HCT116 (cell line): ENCODE data around the gene ZFP3. TPM values are rescaled to one million over a fixed set of nuclear protein-coding genes. Genes with fewer than 3 reads are reported as not detected.

Experiments
- ATAC-seq: fragments of 200-7000 bp; cut with Tn5 transposase; 2 replicates; pipeline ENCODE4 v1.9.1; 2020; ENCODE audit warnings: mild to moderate bottlenecking, moderate library complexity
- BruUV-seq: library from RNA; stranded (reverse); fragments of 400-500 nt; replicated peaks from 2 replicates; lab custom pipeline; 2021; lab: Mats Ljungman, UMichigan
- CTCF ChIA-PET: fragments of 300-600 bp; sonication (Branson Sonifier 250); formaldehyde crosslinking; loops from one replicate; lab custom pipeline; 2021; ENCODE audit warnings: antibody characterized with exemption; lab: Charles Lee
- POLR2A ChIA-PET: fragments of 300-600, 350-600 bp; sonication (Branson Sonifier 250); formaldehyde crosslinking; loops from one replicate; lab custom pipeline; 2021; ENCODE audit warnings: antibody characterized with exemption; lab: Charles Lee
- RAD21 ChIA-PET, 2 experiments: fragments of 300-600 bp; sonication (Branson Sonifier 250); formaldehyde crosslinking; loops; one replicate each; lab custom pipeline; 2023; ENCODE audit warnings: low total read pairs in 2 of 2; ENCODE audit not compliant: uncharacterized antibody in 2 of 2, unreplicated experiment in 2 of 2, low non-redundant PET in 1 of 2; lab: Charles Lee
- DNase-seq: peaks from one replicate; pipeline ENCODE4 v3.0.0-alpha.2; 2010; ENCODE audit warnings: low read depth, low spot score
- H2AFZ ChIP-seq: fragments of 200-600 bp; shearing (Covaris generic), sonication (generic); 2 replicates; pipeline ENCODE4 v1.6.1; 2017; ENCODE audit warnings: low read depth, mixed run types, mixed read lengths, antibody characterized with exemption, low read length; ENCODE audit not compliant: poor library complexity, severe bottlenecking
- H3K27ac ChIP-seq: 2 replicates; pipeline ENCODE4 v1.5.1; 2012; ENCODE audit warnings: low read depth, low read length
- H3K27me3 ChIP-seq: fragments of 200-600 bp; sonication (generic); 2 replicates; pipeline ENCODE4 v1.6.1; 2016; ENCODE audit warnings: mixed run types, low read length, mixed read lengths; ENCODE audit not compliant: insufficient read depth
- H3K36me3 ChIP-seq, 2 experiments: fragments of 200-500 bp in 1 of 2; fragments of 200-600 bp in 1 of 2; sonication (Bioruptor generic) in 1 of 2; sonication (generic) in 1 of 2; 2 replicates each; pipeline versions ENCODE4 v1.5.1 to v1.6.1; 2014 to 2016; ENCODE audit warnings: low read length in 2 of 2, inconsistent platforms in 1 of 2, mixed read lengths in 1 of 2, mixed run types in 1 of 2; ENCODE audit not compliant: insufficient read depth in 2 of 2, control insufficient read depth in 1 of 2
- H3K4me1 ChIP-seq, 2 experiments: fragments of 200-600 bp in 1 of 2; sonication (generic) in 1 of 2; 2 replicates each; pipeline versions ENCODE4 v1.5.1 to v1.6.1; 2012 to 2017; ENCODE audit warnings: low read length in 2 of 2, inconsistent platforms in 1 of 2, mild to moderate bottlenecking in 1 of 2, mixed read lengths in 1 of 2, mixed run types in 1 of 2, moderate library complexity in 1 of 2; ENCODE audit not compliant: insufficient read depth in 2 of 2, control insufficient read depth in 1 of 2
- H3K4me2 ChIP-seq: fragments of 200-600 bp; sonication (generic); 2 replicates; pipeline ENCODE4 v1.6.1; 2017; ENCODE audit warnings: mixed run types, low read length, mixed read lengths
- H3K4me3 ChIP-seq, 2 experiments: fragments of 200-600 bp in 1 of 2; sonication (generic) in 1 of 2; replicated peaks in 1 of 2; 2 replicates each; pipeline ENCODE4 v1.5.1; 2011 to 2016; ENCODE audit warnings: low read length in 2 of 2, control low read depth in 1 of 2, low read depth in 1 of 2, mild to moderate bottlenecking in 1 of 2, mixed read lengths in 1 of 2, mixed run types in 1 of 2
- H3K79me2 ChIP-seq: fragments of 200-600 bp; sonication (generic); 2 replicates; pipeline ENCODE4 v1.6.1; 2017; ENCODE audit warnings: mild to moderate bottlenecking, mixed run types, low read length, moderate library complexity, mixed read lengths; ENCODE audit not compliant: insufficient read depth
- H3K9ac ChIP-seq: fragments of 200-600 bp; sonication (generic); 2 replicates; pipeline ENCODE4 v1.6.1; 2016; ENCODE audit warnings: low read length, mixed read lengths
- H3K9me2 ChIP-seq: fragments of 200-600 bp; sonication (generic), shearing (Covaris generic); 2 replicates; pipeline ENCODE4 v1.6.1; 2017; ENCODE audit warnings: mixed run types, mild to moderate bottlenecking, moderate library complexity; ENCODE audit not compliant: insufficient read depth
- H3K9me3 ChIP-seq, 2 experiments: fragments of 200-500 bp in 1 of 2; fragments of 200-600 bp in 1 of 2; sonication (Bioruptor generic) in 1 of 2; sonication (generic) in 1 of 2; 2 replicates each; pipeline ENCODE4 v1.6.1; 2014 to 2017; ENCODE audit warnings: low read length in 2 of 2, mixed read lengths in 2 of 2, inconsistent platforms in 1 of 2, low read depth in 1 of 2, mild to moderate bottlenecking in 1 of 2, mixed run types in 1 of 2, moderate library complexity in 1 of 2; ENCODE audit not compliant: control insufficient read depth in 1 of 2, insufficient read depth in 1 of 2
- H4K20me1 ChIP-seq: fragments of 200-600 bp; sonication (generic), shearing (Covaris generic); 2 replicates; pipeline ENCODE4 v1.6.1; 2017; ENCODE audit warnings: mixed run types, mild to moderate bottlenecking, moderate library complexity; ENCODE audit not compliant: insufficient read depth
- ELF1 ChIP-seq: IDR thresholded peaks from 2 replicates; pipeline ENCODE4 v1.6.1; 2012; ENCODE audit warnings: low read depth, borderline replicate concordance
- JUND ChIP-seq: IDR thresholded peaks from 2 replicates; pipeline ENCODE4 v1.6.1; 2012
- ZNF274 ChIP-seq: fragments of 200-500 bp; sonication (Bioruptor generic); IDR thresholded peaks from 2 replicates; pipeline ENCODE4 v1.6.1; 2014; ENCODE audit warnings: mild to moderate bottlenecking, low read depth, low read length, inconsistent platforms
- intact Hi-C: fragments of 100-400 bp; cut with micrococcal nuclease; formaldehyde crosslinking; loops from 2 replicates; pipeline ENCODE4 v1.10.0; 2022
- total RNA-seq: library from RNA; stranded (reverse); gene quantifications from one replicate; pipeline ENCODE4 v1.2.1, GENCODE V29; 2021; ENCODE audit not compliant: unreplicated experiment
- TF ChIP-seq, protein P1 (sequence below), 3 experiments: fragments of 200-600 bp in 1 of 3; sonication (generic) in 1 of 3; IDR thresholded peaks in 2 of 3; conservative IDR thresholded peaks in 1 of 3; 2 replicates each; pipeline ENCODE4 v1.5.1; 2012 to 2017; ENCODE audit warnings: low read depth in 2 of 3, low read length in 2 of 3, antibody characterized with exemption in 1 of 3, borderline replicate concordance in 1 of 3, control low read depth in 1 of 3, mild to moderate bottlenecking in 1 of 3, mixed read lengths in 1 of 3, mixed run types in 1 of 3, moderate library complexity in 1 of 3; ENCODE audit not compliant: insufficient read depth in 1 of 3
- TF ChIP-seq, protein P2 (sequence below): IDR thresholded peaks from 2 replicates; pipeline ENCODE4 v1.6.1; 2012

Gene ZFP3
- total RNA-seq, 1 experiment from 2014 or later: 0.05 TPM

DNA sequence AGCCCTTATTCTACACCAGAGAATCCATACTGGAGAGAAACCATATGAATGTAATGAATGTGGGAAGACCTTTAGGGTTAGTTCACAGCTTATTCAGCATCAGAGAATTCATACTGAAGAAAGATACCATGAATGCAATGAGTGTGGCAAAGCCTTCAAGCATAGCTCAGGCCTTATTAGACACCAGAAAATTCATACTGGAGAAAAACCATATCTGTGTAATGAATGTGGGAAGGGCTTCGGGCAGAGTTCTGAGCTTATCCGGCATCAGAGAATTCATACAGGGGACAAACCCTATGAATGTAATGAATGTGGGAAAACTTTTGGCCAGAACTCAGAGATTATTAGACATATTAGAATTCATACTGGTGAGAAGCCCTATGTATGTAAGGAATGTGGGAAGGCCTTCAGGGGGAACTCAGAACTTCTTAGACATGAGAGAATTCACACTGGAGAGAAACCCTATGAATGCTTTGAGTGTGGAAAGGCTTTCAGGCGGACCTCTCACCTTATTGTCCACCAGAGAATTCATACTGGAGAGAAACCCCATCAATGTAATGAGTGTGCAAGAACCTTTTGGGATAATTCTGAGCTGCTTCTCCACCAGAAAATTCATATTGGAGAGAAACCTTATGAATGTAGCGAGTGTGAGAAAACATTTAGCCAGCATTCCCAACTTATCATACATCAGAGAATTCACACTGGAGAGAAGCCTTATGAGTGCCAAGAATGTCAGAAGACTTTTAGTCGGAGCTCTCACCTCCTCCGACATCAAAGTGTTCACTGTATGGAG is 14.1 kb downstream of the ZFP3 start:
- no peak overlapping the region for H3K4me3 ChIP-seq
- DNase-seq: no peak
- no peaks in the 10 kb centered on the region for H3K36me3 ChIP-seq

DNA sequence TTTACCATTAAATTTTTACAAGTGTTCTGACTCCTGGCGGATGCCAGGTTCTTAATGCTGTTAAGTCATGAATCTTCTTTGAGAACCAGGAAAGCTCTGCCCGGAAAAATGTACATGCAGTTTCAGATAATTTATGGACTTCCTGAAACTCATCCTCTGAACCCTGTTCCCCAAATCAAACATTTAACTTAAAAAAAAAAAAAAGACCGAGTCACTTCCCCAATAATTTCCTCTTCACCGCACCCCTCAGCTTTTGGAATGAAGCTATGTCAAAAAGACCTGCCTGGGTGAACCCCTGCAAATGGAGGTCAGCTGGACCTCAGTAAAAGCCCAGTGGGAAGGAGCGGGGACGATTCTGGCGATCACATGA is 18.4 kb downstream of the ZFP3 start:
- POLR2A ChIA-PET: no interaction called here
- no peak overlapping the region for H3K4me2 ChIP-seq

More for the DNA sequence above, 14.1 kb downstream of the ZFP3 start:
- Histone ChIP-seq H3K4me1 (no peaks in the 10 kb centered on the region), H3K9me3 (peaks cover 39 to 66% of the 10 kb centered on the region in 2 experiments; a peak in 3 of 4 replicates), H3K9me2 (no peaks in the 10 kb centered on the region), H2AFZ (no peak overlapping the region), H3K9ac (no peak overlapping the region), H4K20me1 (no peaks in the 10 kb centered on the region), H3K27ac (no peak overlapping the region), H3K79me2 (no peaks in the 10 kb centered on the region), H3K4me2 (no peak overlapping the region), H3K27me3 (no peaks in the 10 kb centered on the region)
- TF ChIP-seq ELF1 (no peak), ZNF274 (peak; percentile 97)
- TF ChIP-seq, protein P1, sequence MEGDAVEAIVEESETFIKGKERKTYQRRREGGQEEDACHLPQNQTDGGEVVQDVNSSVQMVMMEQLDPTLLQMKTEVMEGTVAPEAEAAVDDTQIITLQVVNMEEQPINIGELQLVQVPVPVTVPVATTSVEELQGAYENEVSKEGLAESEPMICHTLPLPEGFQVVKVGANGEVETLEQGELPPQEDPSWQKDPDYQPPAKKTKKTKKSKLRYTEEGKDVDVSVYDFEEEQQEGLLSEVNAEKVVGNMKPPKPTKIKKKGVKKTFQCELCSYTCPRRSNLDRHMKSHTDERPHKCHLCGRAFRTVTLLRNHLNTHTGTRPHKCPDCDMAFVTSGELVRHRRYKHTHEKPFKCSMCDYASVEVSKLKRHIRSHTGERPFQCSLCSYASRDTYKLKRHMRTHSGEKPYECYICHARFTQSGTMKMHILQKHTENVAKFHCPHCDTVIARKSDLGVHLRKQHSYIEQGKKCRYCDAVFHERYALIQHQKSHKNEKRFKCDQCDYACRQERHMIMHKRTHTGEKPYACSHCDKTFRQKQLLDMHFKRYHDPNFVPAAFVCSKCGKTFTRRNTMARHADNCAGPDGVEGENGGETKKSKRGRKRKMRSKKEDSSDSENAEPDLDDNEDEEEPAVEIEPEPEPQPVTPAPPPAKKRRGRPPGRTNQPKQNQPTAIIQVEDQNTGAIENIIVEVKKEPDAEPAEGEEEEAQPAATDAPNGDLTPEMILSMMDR (IDR thresholded peaks at IDR 0.05 in 2 of 3, conservative IDR thresholded peaks at IDR 0.05 in 1 of 3; ENCODE audit: borderline replicate concordance in 1 of 3, insufficient read depth in 1 of 3, low read depth in 2 of 3, low read length in 2 of 3): no peak
- ChIA-PET CTCF (no interaction called here), RAD21 (no interaction called here), POLR2A (no interaction called here)
- no TSS peak for BruUV-seq
- ATAC-seq: no peak
- intact Hi-C loops: loop anchor here (10.0 kb wide), 1 partner anchor 82 kb away; no protein-coding TSS in a partner anchor

More for the DNA sequence above, 18.4 kb downstream of the ZFP3 start:
- Histone ChIP-seq H3K4me3 (no peak overlapping the region), H3K36me3 (no peaks in the 10 kb centered on the region), H3K9me3 (peaks cover 25 to 47% of the 10 kb centered on the region in 2 experiments; a peak in 3 of 4 replicates), H3K27me3 (no peaks in the 10 kb centered on the region), H3K9me2 (no peaks in the 10 kb centered on the region), H3K27ac (no peak overlapping the region), H2AFZ (no peak overlapping the region), H3K4me1 (no peaks in the 10 kb centered on the region), H4K20me1 (no peaks in the 10 kb centered on the region), H3K79me2 (no peaks in the 10 kb centered on the region), H3K9ac (no peak overlapping the region)
- TF ChIP-seq JUND: no peak
- TF ChIP-seq, protein P2, sequence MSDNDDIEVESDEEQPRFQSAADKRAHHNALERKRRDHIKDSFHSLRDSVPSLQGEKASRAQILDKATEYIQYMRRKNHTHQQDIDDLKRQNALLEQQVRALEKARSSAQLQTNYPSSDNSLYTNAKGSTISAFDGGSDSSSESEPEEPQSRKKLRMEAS: no peak
- no peak for DNase-seq
- no TSS peak for BruUV-seq
- intact Hi-C loops: loop anchor here (10.0 kb wide), 1 partner anchor 78 kb away; no protein-coding TSS in a partner anchor
- ChIA-PET RAD21 (no interaction called here), CTCF (no interaction called here)
- no peak for ATAC-seq
